T1000 (cell line): ENCODE data around the gene MFSD6.
"Not testable (repeated sequence)": the region's sequence is repeated elsewhere in the genome, so short reads cannot be mapped to it uniquely, and the experiment has no call there.

Source experiments
- DNase-seq: peaks from one replicate; lab custom pipeline; 2025; ENCODE audit warnings: mixed read lengths; lab: John Stamatoyannopoulos, UW

MFSD6 gene

DNA sequence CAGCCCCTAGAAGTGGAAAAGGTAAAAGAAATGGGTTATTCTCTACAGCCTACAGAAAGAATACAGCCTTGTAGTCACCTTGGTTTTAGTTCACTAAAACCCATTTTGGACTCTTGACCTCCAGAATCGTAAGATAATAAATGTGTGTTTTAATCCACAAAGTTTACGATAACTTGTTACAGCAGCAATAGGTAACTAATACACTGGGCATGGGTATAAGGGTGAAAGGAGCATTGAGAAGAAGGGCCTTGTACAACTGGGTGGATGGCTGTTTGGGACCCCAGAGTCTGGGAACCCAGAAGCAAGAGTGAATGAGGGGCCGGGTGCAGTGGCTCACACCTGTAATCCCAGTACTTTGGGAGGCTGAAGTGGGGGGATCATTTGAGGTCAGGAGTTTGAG is 2.2 kb upstream of the MFSD6 start:
- DNase-seq: no peak

DNA sequence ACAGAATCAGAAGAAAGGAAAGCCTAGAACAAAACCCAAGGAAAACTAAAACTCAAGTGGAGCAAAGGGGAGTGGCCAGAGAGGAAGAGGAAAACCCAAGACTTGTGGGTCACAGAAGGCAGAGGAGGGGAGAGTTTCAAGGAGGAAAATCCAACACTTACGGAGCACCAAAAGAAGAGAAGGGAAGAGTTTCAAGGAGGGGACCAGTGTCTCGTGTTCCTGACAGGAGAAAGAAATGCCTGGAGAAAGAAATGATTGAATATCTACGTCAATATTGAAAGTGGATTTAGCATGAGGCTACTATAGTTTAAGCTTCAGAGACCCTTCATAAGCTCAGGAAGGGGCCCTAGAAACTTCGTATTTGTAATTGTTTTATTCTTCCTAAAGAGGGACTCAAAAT is 1.4 kb upstream of the MFSD6 start:
- no peak for DNase-seq

DNA sequence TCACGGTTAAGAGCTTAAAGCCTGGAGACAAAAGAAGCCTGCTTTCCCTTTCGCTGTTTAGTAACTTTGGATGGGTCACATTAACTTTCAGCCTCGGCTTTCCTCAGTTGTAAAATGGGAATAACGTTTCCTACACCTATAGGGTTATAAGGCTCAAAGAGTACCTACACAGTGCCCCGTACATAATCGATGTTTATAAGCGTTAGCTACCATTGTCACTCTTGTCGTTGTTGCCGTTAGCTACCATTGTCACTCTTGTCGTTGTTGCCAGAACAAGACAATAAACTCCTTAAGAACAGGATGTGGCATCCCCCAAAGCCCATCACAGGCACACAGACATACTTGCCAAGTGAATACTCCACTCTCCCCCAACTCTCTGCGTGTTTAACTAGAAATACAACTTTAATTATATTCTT is 901 bp upstream of the MFSD6 start:
- DNase-seq: no peak

DNA sequence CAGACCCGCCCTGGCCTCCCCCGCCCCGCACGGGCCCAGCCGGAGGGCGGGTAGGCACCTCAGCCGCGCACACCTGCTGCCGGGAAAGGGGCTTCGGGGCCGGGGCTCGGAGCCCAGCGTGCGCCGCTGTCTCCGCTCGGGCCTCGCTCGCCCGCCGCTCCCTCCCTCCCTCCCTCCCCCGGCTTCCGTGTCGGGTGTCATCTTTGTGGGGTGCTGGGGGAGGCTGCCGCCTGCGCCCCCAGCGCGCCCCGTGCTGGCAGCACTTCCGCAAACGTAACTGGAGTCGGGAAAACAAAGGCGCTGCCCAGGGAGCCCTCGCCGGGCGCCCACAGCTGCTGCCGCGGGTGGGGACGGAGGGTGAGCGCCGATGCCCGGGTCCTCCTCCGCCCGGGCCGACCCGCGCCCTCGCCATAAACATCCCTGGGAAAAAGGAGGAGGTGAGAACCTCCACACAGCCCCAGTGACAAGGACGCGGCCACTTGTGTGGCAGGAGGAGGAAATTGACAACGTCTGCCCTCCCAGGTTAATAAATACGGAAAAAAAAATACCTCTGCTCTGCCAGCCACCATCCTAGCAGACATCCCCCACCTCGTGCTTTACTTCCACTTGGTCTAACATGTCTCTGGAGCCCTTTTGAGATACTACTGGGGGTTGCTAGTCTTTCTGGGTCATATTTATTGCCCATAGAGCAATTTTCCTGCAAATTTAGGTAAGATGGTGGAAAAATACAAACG is 550 bp downstream of the MFSD6 start:
- DNase-seq: no peak

DNA sequence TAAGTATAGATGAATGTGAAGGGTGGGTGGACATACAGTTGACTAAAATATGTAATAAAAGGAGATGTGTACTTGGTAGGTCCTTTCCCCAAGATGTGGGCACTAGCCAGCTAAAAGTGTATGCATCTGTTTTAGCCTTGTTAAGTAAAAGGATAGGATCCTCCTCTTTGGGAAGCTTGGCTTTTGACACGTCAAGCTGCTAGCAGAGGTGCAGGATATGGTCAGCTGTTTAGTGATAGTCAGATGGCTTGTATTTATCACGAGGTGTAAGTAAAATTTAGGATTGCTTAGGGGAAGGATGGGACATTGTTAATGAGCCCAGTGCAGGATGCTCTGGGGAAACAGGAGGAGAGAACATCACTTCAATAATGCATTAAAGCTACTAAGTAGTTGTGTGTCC is 1.5 kb downstream of the MFSD6 start:
- no peak for DNase-seq

DNA sequence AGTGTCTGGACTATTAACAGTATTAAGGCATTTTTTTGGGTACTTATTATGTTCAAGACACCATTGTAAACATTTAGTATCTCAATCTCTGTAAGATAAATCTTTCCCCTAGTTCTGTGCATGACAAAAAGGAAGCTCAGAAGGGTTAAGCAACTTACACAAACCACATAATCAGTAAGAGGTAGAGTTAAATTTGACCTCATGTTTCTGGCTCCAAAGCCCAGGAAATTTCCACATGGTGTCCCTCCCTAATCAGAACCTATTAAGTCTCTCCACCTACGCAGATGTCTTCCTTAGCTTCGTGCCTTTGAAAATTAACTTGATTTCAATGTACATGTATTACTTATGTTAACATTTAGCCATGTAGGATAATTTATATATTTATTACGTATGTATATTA is 2.0 kb downstream of the MFSD6 start:
- DNase-seq: no peak

DNA sequence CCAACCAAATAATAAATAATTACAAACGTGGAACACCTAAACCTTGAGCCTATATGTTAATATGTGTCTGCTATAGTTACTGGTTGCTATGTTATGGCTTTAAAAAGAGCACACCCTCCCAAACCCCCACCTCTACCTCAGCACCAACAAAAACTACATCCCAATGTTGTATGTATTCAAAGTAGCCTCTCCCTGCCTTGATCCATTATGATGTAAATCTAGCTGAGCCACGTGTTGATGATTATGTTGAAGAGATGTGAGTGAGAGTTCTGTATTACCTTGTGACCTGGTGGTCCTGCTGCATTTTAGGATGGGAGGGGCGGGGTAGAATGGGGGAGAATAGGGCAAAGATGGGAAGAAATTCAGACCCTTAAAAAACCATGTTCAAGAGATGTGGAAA is 4.8 kb downstream of the MFSD6 start:
- no peak for DNase-seq

DNA sequence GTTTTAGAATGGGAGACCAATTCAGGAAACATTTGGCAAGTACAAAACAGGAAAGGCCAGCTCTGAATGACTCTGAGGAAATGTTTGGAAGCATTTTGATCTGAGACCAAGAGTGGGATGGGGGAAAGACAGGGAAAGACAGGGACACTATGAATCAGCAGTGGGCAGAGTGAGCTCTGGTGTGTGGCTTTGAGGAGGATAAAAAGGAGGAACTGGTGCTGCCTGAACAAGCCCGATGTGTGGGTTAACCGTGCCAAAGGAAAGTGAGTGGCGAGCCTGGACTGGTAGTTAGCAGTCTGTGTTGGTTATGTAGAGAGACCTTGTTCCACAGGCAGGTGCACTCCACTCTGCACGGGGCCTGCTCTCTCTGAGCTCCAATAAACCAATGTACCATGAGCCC is 5.3 kb downstream of the MFSD6 start:
- no peak for DNase-seq

DNA sequence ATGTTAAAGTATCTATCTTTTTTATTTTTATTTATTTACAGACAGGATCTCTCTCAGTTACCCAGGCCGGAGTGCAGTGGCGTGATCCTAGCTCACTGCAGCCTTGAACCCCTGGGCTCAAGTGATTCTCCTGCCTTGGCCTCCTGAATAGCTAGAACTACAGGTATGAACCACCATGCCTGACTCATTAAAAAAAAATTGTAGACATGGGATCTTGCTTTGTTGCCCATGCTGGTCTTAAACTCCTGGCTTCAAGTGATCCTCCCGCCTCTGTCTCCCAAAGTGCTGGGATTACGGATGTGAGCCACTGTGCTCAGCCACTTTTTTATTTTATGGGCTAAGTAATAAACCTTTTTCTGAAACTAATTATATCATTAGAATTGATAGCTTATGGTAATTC is 7.1 kb downstream of the MFSD6 start:
- no peak for DNase-seq

DNA sequence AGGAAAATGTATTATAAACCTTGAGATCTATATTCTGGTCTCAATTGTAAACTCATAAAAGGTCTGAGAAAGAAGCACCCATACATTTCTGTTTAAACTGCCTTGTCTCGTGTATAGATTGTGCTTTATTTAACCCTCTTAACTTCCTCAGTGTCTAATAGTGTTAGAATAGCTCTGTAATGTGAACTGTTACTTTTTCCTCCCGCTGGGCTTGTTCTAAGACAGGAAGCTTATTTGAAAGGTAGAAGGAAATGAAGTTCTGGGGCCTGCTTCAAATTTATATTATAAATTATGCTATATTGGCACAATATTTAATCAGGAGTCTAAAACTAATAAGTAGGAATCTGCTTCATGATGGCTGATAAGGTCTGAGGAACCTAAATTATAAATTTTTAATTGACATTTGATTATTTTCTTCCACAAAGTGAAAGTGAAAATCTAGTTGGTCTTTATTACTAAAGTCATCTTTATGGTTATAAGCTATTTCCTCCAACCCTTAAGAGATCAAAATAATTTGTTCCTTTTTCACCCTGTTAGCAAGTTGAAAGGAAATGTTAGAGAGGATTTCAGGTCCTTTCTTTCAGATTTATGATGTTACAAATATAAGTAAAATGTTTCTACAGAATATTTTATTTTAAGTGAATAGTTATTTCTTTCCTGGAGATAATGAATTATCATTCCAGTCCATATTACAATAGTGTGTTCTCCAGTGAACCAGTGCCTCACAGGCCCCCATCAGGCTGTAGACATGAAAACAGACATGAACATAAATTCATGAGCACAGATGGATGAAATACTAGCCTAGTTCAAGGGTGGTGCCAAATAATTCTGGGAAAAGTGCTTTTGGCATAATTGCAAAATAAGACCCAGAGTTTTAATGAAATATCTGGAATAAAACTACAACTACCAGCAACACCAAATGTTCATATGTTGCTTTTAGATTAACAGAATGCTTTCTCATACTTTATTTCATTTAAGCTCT is 7.9 kb downstream of the MFSD6 start:
- no peak for DNase-seq

DNA sequence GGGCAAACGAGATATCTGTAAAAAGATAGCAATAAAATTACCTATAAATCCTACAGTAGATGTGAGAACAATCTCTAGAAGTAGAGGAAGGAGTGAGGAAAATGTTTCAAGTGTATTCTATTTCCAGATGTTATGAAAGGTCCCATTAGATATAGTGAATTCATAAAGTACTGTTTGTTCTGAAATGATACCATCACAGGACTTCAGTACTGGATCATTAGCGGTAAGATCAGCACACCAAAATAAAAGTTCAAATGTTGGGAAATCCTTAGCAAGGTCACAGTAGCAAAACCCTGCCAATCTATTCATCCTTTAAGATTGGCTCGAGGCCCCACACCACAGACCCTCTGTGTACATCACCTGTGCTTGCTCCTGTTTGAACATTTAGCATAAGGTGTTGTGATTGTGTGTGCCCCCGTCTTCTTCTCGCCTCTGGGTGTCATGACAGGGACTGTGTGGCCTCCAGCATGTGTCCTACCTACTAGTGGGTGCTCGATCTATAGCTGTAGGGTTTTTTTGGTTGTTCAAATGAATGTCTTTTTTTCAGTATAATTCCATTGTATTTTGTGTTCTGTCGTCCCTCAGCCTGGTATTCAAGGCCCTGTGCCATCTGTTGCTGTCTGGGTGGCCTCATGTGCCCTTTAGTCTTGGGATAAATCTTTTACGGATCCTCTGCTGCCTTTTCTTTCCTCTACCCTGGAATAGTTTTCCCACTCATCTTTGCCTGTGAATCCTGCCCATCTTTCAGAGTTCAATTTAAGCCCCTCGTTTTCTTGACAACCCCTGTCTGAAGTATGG is 9.1 kb downstream of the MFSD6 start:
- DNase-seq: no peak

DNA sequence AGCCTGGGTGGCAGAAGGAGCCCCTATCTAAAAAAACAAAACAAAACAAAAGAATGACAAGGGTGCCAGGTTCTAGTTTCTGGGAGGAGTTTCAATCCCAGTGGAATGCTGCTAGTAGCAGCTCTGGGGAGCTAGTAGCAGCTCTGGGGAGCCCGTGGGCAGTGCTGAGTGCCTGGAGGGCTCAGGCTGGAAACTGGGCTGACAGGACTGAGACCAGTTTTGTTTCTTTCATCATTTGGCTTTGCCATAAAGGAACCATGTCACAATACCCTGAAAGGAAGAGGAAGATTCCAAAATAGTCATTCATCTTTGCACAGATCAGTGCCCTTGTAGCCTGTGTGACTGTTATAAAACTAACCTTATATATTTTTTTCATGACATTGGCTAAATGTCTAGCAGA is 10.6 kb downstream of the MFSD6 start:
- no peak for DNase-seq

DNA sequence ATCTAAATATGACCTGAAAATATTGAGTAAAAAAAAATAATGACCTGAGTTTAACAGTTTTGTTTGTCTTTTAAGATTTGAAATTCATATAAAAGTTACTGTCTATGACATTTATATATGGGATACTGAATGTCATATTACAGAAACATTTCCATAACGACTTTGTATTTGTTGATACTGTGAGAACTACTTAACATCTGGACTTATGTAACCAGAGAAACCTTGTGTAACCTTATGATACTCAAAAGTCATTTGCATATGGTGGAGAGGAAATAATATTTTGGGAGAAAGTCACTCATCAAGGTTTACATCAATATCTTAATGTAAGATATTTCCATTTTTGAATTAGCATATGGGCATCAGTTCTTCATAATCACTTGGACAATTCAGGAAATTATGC is 12.6 kb downstream of the MFSD6 start:
- no peak for DNase-seq

DNA sequence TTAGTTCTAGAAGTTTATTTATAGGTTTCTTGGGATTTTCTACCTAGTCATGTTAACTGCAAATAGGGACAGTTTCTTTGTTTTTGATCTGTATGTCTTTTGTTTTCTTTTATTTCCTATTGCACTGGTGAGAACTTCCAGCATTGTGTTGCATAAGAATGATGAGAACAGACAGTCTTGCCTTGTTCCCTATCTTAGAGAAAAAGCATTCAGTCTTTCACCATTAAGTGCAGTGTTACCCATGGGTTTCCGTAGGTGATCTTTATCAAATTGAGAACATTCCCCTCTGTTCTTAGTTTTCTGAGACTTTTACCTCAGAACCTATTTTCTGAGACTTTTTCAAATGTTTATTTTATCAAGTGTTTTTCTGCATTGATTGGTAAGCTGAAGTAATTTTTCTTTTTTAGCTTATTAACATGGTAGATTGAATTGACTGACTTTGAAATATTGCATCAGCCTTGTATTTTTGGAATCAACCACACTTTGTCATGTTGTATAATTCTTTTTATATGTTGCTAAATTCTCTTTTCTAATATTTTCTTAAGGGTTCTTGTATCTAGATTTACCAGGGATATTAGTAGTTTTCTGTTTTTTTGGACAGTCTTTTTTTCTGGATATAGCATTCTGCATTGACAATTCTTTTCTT is 17.2 kb downstream of the MFSD6 start:
- no peak for DNase-seq

DNA sequence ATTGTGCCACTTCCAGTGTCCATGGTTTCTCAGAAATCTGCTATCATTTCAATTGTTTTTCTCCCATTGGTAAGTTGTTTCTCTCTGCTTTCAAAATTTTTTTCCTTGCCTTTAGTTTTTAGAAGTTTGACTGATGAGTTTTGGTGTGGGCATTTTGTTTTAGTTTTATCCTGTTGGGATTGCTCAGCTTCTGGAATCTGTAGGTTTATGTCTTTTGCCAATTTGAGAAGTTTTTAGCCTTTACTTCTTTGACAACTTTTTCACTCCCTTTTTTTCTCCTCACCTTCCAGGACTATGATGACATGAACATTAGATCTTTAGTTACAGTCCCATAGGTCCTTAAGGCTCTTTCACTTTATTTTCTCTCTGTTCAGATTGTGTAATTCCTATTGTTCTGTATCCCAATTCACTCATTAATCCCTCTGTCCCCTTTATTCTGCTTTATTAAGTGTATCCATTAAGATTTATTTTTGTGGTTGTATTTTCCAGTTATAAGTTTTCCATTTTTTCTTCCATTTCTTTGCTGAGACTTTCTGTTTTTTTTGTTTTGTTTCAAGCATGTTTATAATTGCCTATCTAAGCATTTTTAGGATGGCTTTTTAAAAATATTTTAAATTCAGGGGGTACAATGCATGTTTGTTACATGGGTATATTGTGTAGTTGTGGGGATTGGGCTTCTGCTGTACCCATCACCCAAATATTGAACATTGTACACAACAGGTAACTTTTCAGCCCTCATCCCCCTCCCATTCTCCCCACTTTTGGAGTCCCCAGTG is 17.9 kb downstream of the MFSD6 start:
- DNase-seq: no peak

DNA sequence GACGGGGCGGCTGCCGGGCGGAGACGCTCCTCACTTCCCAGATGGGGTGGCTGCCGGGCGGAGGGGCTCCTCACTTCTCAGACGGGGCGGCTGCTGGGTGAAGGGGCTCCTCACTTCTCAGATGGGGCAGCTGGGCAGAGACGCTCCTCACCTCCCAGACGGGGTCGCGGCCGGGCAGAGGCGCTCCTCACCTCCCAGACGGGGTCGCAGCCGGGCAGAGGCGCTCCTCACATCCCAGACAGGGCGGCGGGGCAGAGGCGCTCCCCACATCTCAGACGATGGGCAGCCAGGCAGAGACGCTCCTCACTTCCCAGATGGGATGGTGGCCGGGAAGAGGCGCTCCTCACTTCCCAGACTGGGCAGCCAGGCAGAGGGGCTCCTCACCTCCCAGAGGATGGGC is 22.7 kb downstream of the MFSD6 start:
- DNase-seq: not testable (repeated sequence)

DNA sequence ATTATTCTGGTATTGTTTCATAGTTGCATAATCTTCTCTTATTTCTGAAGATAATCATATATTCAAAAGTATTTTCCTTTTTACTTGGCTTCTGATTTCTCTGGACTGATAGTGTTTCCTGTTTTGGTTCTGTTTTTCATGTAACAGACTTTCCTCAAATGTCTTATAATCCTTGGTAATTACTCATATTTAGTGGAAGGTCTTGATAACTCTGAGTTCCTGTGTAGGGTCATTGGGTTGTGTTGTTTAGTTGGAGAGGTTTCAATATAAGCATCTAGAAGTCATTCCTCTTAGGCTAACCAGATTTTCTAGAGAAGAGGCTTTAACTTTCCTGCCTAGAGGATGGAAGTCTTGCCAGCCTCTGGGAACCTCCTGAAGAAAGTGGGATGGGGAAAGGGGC is 23.8 kb downstream of the MFSD6 start:
- DNase-seq: no peak

DNA sequence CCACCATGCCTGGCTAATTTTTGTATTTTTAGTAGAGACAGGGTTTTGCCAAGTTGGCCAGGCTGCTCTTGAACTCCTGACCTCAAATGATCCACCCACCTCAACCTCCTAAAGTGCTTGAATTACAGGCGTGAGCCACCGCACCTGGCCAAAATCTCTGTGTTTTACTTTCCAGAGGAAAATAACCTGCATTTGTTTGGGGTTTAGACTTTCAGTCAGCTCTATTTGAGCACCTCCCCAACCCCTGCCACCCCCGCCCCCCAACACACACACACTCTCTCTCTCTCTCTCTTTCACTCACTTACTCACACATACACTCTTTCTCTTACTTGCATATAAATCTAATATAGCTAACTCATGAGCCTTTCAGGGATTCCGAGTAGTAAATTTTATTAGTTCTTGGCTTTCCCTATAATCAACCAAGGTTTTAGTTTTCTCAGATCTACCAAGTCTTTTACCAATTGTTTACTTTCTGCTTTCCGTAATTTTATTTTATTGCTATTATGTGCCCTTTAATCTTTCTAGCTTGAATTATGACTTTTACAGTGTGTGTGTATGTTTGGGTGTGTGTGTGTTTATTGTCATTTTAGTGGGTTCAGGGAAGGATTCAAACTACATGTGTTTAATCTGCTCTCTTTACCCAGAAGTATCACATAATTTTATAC is 24.5 kb downstream of the MFSD6 start:
- no peak for DNase-seq

DNA sequence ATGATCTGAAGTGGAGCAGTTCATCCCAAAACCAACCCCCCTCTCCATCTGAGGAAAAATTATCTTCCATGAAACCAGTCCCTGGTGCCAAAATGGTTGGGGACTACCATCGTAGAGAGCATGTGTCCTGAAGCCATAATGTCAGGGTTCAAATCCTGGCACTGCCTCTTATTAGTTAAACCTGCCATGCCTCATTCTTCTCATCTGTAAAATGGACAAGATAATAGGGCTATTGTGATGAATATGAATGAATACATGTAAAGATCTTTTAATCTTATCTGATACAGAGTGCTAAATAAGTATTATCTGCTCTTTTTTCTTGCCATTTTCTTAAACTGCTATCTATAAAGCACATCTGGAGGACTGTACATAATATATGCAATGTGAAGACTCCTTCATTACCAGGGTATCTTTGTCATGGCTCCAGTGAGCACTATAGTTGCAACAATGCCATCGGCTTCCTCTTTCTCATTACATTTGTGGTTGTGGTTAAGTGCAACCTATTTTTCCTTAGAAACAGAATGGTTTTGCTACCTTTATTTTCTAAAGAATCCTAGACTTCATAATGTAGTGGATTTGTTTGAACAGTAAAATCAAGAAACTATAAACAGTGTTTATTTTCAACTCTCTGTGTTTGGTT is 27.0 kb downstream of the MFSD6 start:
- no peak for DNase-seq

DNA sequence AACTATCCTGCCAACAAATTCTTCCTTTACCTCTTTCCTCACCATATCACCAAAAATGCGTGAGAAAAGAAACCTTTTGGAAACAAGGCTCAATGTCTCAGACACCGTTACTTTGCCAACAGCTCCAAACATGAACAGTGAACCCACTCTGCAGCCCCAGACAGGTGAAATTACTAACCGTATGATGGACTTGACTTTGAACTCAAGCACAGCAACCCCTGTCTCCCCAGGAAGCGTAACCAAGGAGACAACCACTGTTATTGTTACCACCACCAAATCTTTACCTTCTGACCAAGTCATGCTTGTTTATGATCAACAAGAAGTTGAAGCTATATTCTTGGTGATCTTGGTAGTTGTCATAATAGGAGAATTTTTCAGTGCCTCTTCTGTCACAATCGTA is 28.4 kb downstream of the MFSD6 start:
- DNase-seq: no peak
